Breast epithelium (tissue), 3 donors: Measurements from ENCODE around the gene SRSF5.

Experiments
- CTCF ChIP-seq, 3 donors: fragments of 450-650 bp; IDR thresholded peaks; one replicate each; pipeline ENCODE4 v1.5.1; 2016 to 2017; ENCODE audit warnings: antibody characterized with exemption in 3 of 3, mild to moderate bottlenecking in 3 of 3, moderate library complexity in 3 of 3
- POLR2A ChIP-seq: fragments of 450-650 bp; IDR thresholded peaks from one replicate; pipeline ENCODE4 v1.6.1; 2016; ENCODE audit warnings: antibody characterized with exemption, mild to moderate bottlenecking, moderate library complexity
- POLR2AphosphoS5 ChIP-seq, 3 donors: sonication (generic); formaldehyde crosslinking; IDR thresholded peaks; one replicate each; pipeline ENCODE4 v1.6.1; 2017; ENCODE audit warnings: antibody characterized with exemption in 3 of 3

GRCh38 chr14:69779088-69779487 lies 12.1 kb downstream of the SRSF5 start:
- TF ChIP-seq CTCF (IDR thresholded peaks at IDR 0.05) (no peak), POLR2A (no peak), POLR2AphosphoS5 (IDR thresholded peaks at IDR 0.05) (no peak)
